ENCODE results near the gene STK39.
"Not testable (repeated sequence)": the region's sequence is repeated elsewhere in the genome, so short reads cannot be mapped to it uniquely, and the experiment has no call there.

The STK39 gene

GRCh38 chr2:168147830-168148794 lies 99.3 kb downstream of the STK39 start:
- DNase-seq (ENCODE audit: low read depth, low spot score) = no peak
- H3K4me3 ChIP-seq (ENCODE audit: low read length) = no peak overlapping the region

GRCh38 chr2:168146892-168147810 lies 100.2 kb downstream of the STK39 start:
- no peak for DNase-seq (ENCODE audit: low read depth, low spot score)
- H3K4me3 ChIP-seq (ENCODE audit: low read length) = no peak overlapping the region

GRCh38 chr2:168145426-168146310 lies 101.7 kb downstream of the STK39 start:
- no peak overlapping the region for H3K4me3 ChIP-seq (ENCODE audit: low read length)
- no peak for DNase-seq (ENCODE audit: low read depth, low spot score)

GRCh38 chr2:168145011-168145410 lies 102.4 kb downstream of the STK39 start:
- no peak for DNase-seq (ENCODE audit: low read depth, low spot score)
- H3K4me3 ChIP-seq (ENCODE audit: low read length) = no peak overlapping the region

GRCh38 chr2:168143813-168144212 lies 103.6 kb downstream of the STK39 start:
- DNase-seq (ENCODE audit: low read depth, low spot score) = no peak
- H3K4me3 ChIP-seq (ENCODE audit: low read length) = no peak overlapping the region

GRCh38 chr2:168140892-168141291 lies 106.5 kb downstream of the STK39 start:
- DNase-seq (ENCODE audit: low read depth, low spot score) = no peak

GRCh38 chr2:168139852-168140251 lies 107.5 kb downstream of the STK39 start:
- DNase-seq (ENCODE audit: low read depth, low spot score) = no peak

More at GRCh38 chr2:168140892-168141291, 106.5 kb downstream of the STK39 start:
- H3K4me3 ChIP-seq (ENCODE audit: low read length) = no peak overlapping the region

GRCh38 chr2:168138901-168139300 lies 108.5 kb downstream of the STK39 start:
- DNase-seq (ENCODE audit: low read depth, low spot score) = no peak
- H3K4me3 ChIP-seq (ENCODE audit: low read length) = no peak overlapping the region

More at GRCh38 chr2:168139852-168140251, 107.5 kb downstream of the STK39 start:
- no peak overlapping the region for H3K4me3 ChIP-seq (ENCODE audit: low read length)

- DNase-seq (ENCODE audit: low read depth, low spot score) = no peak
Observed at GRCh38 chr2:168138374-168138773, 109.0 kb downstream of the STK39 start.

GRCh38 chr2:168137510-168138180 lies 109.8 kb downstream of the STK39 start:
- no peak for DNase-seq (ENCODE audit: low read depth, low spot score)
- no peak overlapping the region for H3K4me3 ChIP-seq (ENCODE audit: low read length)

More at GRCh38 chr2:168138374-168138773, 109.0 kb downstream of the STK39 start:
- H3K4me3 ChIP-seq (ENCODE audit: low read length) = no peak overlapping the region

GRCh38 chr2:168136392-168136977 lies 110.9 kb downstream of the STK39 start:
- H3K4me3 ChIP-seq (ENCODE audit: low read length) = no peak overlapping the region
- DNase-seq (ENCODE audit: low read depth, low spot score) = peak; percentile 56

GRCh38 chr2:168135630-168136029 lies 111.8 kb downstream of the STK39 start:
- no peak overlapping the region for H3K4me3 ChIP-seq (ENCODE audit: low read length)
- DNase-seq (ENCODE audit: low read depth, low spot score) = no peak

- no peak for DNase-seq (ENCODE audit: low read depth, low spot score)
- no peak overlapping the region for H3K4me3 ChIP-seq (ENCODE audit: low read length)
Observed at GRCh38 chr2:168135121-168135520, 112.3 kb downstream of the STK39 start.

GRCh38 chr2:168134485-168134884 lies 112.9 kb downstream of the STK39 start:
- DNase-seq (ENCODE audit: low read depth, low spot score) = no peak

GRCh38 chr2:168132389-168132788 lies 115.0 kb downstream of the STK39 start:
- no peak overlapping the region for H3K4me3 ChIP-seq (ENCODE audit: low read length)
- DNase-seq (ENCODE audit: low read depth, low spot score) = no peak

More at GRCh38 chr2:168134485-168134884, 112.9 kb downstream of the STK39 start:
- H3K4me3 ChIP-seq (ENCODE audit: low read length) = no peak overlapping the region

GRCh38 chr2:168130346-168130745 lies 117.0 kb downstream of the STK39 start:
- H3K4me3 ChIP-seq (ENCODE audit: low read length) = no peak overlapping the region
- no peak for DNase-seq (ENCODE audit: low read depth, low spot score)

GRCh38 chr2:168127371-168127770 lies 120.0 kb downstream of the STK39 start:
- DNase-seq (ENCODE audit: low read depth, low spot score) = no peak
- H3K4me3 ChIP-seq (ENCODE audit: low read length) = no peak overlapping the region

- not testable (repeated sequence) for H3K4me3 ChIP-seq (ENCODE audit: low read length); DNase-seq (ENCODE audit: low read depth, low spot score)
Observed at GRCh38 chr2:168122210-168122609, 125.2 kb downstream of the STK39 start.
